ENCODE measurements around the gene PSMB3.

The PSMB3 gene

GRCh38 chr17:38727736-38728135 is 24.8 kb upstream of the PSMB3 start:
- Histone ChIP-seq H3K36me3 (ENCODE audit: control insufficient read depth in 5 of 5, insufficient read depth in 5 of 5, low read length in 5 of 5) (peaks cover 0 to 37% (median 20%) of the 10 kb centered on the region in 5 donors), H3K9me3 (ENCODE audit: control insufficient read depth in 5 of 5, low read length in 5 of 5) (no peaks in the 10 kb centered on the region), H3K9ac (ENCODE audit: low read length in 5 of 5) (no peak overlapping the region), H3K27ac (ENCODE audit: low read depth, low read length) (no peak overlapping the region), H3K4me3 (ENCODE audit: low read depth in 1 of 5, low read length in 5 of 5) (no peak overlapping the region), H3K27me3 (ENCODE audit: control insufficient read depth in 5 of 5, insufficient read depth in 4 of 5, low read length in 5 of 5) (no peaks in the 10 kb centered on the region), H3K4me1 (ENCODE audit: control insufficient read depth in 5 of 5, insufficient read depth in 5 of 5, low read length in 5 of 5) (peaks cover 12 to 57% (median 42%) of the 10 kb centered on the region in 5 donors)

DNA sequence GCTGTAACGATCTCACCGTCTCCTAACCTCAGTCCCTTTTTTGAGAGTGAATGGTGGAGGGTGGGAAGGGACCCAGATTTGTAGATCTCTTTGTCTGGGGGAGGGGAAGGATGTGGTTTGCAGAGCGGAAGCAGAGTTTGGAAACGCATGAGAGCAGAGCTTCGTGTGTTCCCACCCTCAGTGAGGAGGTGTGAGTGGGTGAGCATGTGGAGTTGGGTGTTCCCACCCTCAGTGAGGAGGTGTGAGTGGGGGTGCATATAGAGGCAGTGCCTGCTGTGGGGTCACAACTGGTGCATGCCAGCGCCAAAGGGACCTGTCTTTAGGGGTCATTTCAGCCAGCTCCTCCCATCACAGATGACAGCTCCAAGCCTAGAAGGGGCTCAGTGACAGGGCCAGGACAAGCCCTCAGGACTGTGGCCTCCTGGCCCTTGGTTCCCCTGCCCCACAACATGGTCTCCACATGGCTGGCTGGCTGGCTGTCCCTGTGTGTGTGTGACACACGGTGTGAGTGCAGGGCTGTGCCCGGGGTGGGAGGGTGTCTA is 24.2 kb upstream of the PSMB3 start:
- no peaks in the 10 kb centered on the region for H3K27me3 ChIP-seq (ENCODE audit: control insufficient read depth in 5 of 5, insufficient read depth in 4 of 5, low read length in 5 of 5)
- no peak overlapping the region for H3K9ac ChIP-seq (ENCODE audit: low read length in 5 of 5)
- peaks cover 0 to 38% (median 24%) of the 10 kb centered on the region in 5 donors for H3K36me3 ChIP-seq (ENCODE audit: control insufficient read depth in 5 of 5, insufficient read depth in 5 of 5, low read length in 5 of 5)
- no peak overlapping the region for H3K4me3 ChIP-seq (ENCODE audit: low read depth in 1 of 5, low read length in 5 of 5)
- peaks cover 12 to 59% (median 46%) of the 10 kb centered on the region in 5 donors for H3K4me1 ChIP-seq (ENCODE audit: control insufficient read depth in 5 of 5, insufficient read depth in 5 of 5, low read length in 5 of 5)
- no peaks in the 10 kb centered on the region for H3K9me3 ChIP-seq (ENCODE audit: control insufficient read depth in 5 of 5, low read length in 5 of 5)
- no peak overlapping the region for H3K27ac ChIP-seq (ENCODE audit: low read depth, low read length)

DNA sequence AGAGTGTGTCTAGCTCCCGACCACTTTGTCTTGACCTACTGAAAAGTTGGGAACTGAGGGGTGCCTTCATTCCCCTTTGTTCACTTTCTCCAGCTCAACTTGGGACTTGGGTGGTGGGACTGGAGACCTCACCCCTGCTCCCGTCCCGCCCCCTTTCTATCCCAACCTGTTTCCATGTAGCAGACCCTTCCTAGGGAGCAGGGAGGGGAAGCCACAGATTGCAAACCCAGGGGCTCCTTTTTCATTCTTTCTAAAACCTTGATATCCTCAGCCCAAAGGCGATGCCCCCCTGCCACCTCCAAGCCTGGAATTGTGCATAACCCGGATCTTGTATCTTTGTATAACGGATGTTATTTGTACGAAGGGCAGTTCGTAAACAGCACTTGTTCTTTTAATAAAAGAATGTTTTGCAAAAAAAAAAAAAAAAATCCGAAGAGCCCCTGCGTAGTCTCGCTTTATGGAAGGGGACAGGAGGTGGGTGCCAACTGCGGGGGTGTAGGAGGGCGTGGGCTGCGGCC is 23.1 kb upstream of the PSMB3 start:
- H3K27me3 ChIP-seq (ENCODE audit: control insufficient read depth in 5 of 5, insufficient read depth in 4 of 5, low read length in 5 of 5): no peaks in the 10 kb centered on the region
- peaks cover 0 to 45% (median 31%) of the 10 kb centered on the region in 5 donors for H3K36me3 ChIP-seq (ENCODE audit: control insufficient read depth in 5 of 5, insufficient read depth in 5 of 5, low read length in 5 of 5)
- no peaks in the 10 kb centered on the region for H3K9me3 ChIP-seq (ENCODE audit: control insufficient read depth in 5 of 5, low read length in 5 of 5)
- H3K9ac ChIP-seq (ENCODE audit: low read length in 5 of 5): peak overlapping the region in 4 of 5 donors; percentile 48 to 82 (median 69)
- H3K27ac ChIP-seq (ENCODE audit: low read depth, low read length): no peak overlapping the region
- H3K4me3 ChIP-seq (ENCODE audit: low read depth in 1 of 5, low read length in 5 of 5): peak overlapping the region; percentile 44 to 79 (median 73)
- H3K4me1 ChIP-seq (ENCODE audit: control insufficient read depth in 5 of 5, insufficient read depth in 5 of 5, low read length in 5 of 5): peaks cover 12 to 55% (median 43%) of the 10 kb centered on the region in 5 donors

GRCh38 chr17:38729886-38730525 is 22.5 kb upstream of the PSMB3 start, which contains the start of gene CISD3:
TSS of gene CISD3 (plus strand) at chr17:38730341. CDS start at chr17:38730359, 18 bp downstream.
- peaks cover 12 to 50% (median 42%) of the 10 kb centered on the region in 5 donors for H3K4me1 ChIP-seq (ENCODE audit: control insufficient read depth in 5 of 5, insufficient read depth in 5 of 5, low read length in 5 of 5)

DNA sequence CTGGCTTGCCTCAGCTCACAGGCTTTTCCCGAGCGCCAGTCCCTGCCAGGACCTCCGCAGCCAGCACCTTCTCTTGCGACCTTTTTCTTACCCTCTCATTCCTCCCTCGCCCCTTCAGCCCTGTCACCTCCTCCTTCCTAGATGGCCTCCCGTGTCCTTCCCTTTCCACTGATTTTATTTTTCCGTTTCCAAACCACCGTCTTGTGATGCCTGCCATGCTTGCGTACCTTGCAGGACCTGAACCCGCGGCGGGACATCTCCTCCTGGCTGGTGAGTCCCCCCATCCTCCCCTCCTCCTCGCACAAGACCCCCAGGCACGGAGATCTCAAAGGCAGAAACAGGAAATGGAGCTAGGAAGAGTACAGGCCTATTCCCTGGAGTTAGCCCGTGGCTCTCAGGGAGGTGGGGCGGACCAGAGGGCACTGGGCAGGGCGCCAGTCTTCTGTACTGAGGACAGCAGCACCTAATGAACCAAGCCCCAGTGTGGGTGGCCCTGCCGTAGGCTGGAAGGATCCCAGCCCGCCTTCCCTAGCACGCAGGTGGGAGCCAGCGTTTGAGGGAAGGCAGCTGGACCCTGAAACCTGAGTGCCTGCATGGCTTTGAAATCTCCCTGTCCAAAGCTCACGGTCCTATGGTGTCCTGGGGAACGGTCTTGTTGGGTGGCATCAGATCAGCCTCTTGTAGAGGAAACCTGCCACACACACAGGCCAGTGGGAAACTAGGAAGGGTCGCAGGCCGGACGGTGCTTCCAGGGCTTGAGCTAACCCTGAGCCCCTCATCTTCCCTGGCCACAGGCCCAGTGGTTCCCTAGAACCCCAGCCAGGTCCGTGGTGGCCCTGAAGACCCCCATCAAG is 21.8 kb upstream of the PSMB3 start:
- H3K9ac ChIP-seq (ENCODE audit: low read length in 5 of 5): peak overlapping the region; percentile 52 to 86 (median 60)
- H3K4me1 ChIP-seq (ENCODE audit: control insufficient read depth in 5 of 5, insufficient read depth in 5 of 5, low read length in 5 of 5): peaks cover 12 to 54% (median 46%) of the 10 kb centered on the region in 5 donors
- no peaks in the 10 kb centered on the region for H3K9me3 ChIP-seq (ENCODE audit: control insufficient read depth in 5 of 5, low read length in 5 of 5)
- peak overlapping the region; percentile 74 to 92 (median 77) for H3K4me3 ChIP-seq (ENCODE audit: low read depth in 1 of 5, low read length in 5 of 5)
- no peaks in the 10 kb centered on the region for H3K27me3 ChIP-seq (ENCODE audit: control insufficient read depth in 5 of 5, insufficient read depth in 4 of 5, low read length in 5 of 5)
- H3K36me3 ChIP-seq (ENCODE audit: control insufficient read depth in 5 of 5, insufficient read depth in 5 of 5, low read length in 5 of 5): peaks cover 0 to 38% (median 24%) of the 10 kb centered on the region in 5 donors
- H3K27ac ChIP-seq (ENCODE audit: low read depth, low read length): peak overlapping the region; percentile 87

More at GRCh38 chr17:38729886-38730525, 22.5 kb upstream of the PSMB3 start, which contains the start of gene CISD3:
- Histone ChIP-seq H3K36me3 (ENCODE audit: control insufficient read depth in 5 of 5, insufficient read depth in 5 of 5, low read length in 5 of 5) (peaks cover 0 to 42% (median 25%) of the 10 kb centered on the region in 5 donors), H3K9me3 (ENCODE audit: control insufficient read depth in 5 of 5, low read length in 5 of 5) (no peaks in the 10 kb centered on the region), H3K27me3 (ENCODE audit: control insufficient read depth in 5 of 5, insufficient read depth in 4 of 5, low read length in 5 of 5) (no peaks in the 10 kb centered on the region), H3K27ac (ENCODE audit: low read depth, low read length) (peak within 1 kb of the TSS; percentile 87), H3K9ac (ENCODE audit: low read length in 5 of 5) (peak within 1 kb of the TSS; percentile 52 to 86 (median 75)), H3K4me3 (ENCODE audit: low read depth in 1 of 5, low read length in 5 of 5) (peak within 1 kb of the TSS; percentile 74 to 92 (median 79))

DNA sequence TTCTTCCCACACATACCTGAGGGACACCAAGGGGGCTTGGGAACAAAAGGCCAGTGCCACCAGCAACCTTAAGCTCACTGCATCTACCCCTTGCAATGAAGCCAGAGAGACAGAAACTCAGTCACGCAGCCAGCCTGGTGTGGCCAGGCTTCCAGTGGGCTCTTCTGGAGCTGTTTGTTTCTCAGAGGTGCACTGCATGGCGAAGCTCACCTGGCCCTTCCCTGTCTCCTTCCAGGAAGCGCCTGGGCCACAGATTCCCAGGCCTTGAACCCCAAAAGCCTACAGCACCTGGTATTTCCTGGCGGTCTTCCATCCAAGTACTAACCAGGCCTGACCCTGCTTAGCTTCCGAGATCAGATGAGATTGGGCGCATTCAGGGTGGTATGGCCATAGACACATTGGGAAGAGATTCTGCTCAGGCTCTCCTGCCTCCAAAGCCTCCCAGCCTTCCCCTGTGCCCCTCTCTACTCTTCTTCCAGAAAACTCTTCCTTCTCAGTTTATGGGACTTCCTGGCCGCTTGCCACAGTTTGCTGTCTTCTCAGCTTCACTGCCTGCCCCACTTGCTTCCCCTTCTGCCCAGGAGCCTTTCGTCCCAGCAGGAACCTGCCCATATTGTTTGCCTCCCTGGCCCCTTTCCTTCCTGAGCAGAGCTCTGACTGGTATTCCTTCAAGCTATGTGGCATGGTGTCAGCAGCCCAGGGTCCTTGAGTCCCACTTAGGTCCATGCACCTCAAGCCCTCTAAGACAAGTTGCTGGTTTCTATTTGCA is 20.8 kb upstream of the PSMB3 start:
- H3K4me3 ChIP-seq (ENCODE audit: low read depth in 1 of 5, low read length in 5 of 5): peak overlapping the region in 4 of 5 donors; percentile 25 to 92 (median 74)
- H3K36me3 ChIP-seq (ENCODE audit: control insufficient read depth in 5 of 5, insufficient read depth in 5 of 5, low read length in 5 of 5): peaks cover 0 to 38% (median 27%) of the 10 kb centered on the region in 5 donors
- H3K4me1 ChIP-seq (ENCODE audit: control insufficient read depth in 5 of 5, insufficient read depth in 5 of 5, low read length in 5 of 5): peaks cover 12 to 54% (median 46%) of the 10 kb centered on the region in 5 donors
- H3K9ac ChIP-seq (ENCODE audit: low read length in 5 of 5): peak overlapping the region in 3 of 5 donors; percentile 35 to 60 (median 56)
- H3K9me3 ChIP-seq (ENCODE audit: control insufficient read depth in 5 of 5, low read length in 5 of 5): no peaks in the 10 kb centered on the region
- H3K27me3 ChIP-seq (ENCODE audit: control insufficient read depth in 5 of 5, insufficient read depth in 4 of 5, low read length in 5 of 5): no peaks in the 10 kb centered on the region
- H3K27ac ChIP-seq (ENCODE audit: low read depth, low read length): peak overlapping the region; percentile 87

DNA sequence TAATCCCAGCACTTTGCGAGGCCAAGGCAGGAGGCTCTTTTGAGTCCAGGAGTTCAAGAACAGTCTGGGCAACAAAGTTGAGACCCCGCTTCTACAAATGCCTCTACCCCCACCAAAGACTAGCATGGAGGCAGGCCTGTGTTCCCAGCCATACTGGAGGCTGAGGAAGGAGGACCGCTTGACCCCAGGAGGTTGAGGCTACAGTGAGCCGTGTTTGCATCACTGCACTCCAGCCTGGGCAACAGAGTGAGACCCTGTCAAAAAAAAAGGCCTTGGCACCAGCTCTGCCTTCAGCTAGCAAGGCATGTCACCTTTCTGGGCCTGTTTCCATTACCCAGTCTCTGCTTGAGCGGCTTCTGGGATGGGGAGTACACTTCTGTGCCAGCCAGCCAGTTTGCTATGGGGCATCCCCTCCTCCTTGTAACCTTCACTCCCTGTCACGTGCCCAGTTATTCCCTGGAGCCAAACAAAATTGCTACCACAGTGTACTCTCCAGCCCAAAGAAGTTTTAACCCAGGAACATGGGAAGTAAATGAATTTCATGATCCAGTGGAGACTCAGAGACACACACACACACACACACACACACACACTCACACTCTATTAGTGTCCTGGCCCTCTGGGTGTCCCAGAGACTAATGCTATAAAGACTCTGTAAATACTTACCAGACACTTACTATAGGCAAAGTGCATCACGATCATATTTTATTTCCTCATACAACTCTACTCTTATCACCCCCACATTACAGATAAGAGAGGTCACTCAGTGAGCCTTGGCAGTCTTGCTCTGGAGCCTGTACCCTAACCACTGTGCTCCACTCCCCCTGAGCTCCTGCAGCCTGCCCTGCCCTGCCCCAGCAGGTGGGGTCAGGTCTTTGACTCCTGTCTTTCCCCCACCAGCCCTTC is 19.9 kb upstream of the PSMB3 start:
- peak overlapping the region; percentile 87 for H3K27ac ChIP-seq (ENCODE audit: low read depth, low read length)
- H3K27me3 ChIP-seq (ENCODE audit: control insufficient read depth in 5 of 5, insufficient read depth in 4 of 5, low read length in 5 of 5): no peaks in the 10 kb centered on the region
- H3K4me3 ChIP-seq (ENCODE audit: low read depth in 1 of 5, low read length in 5 of 5): no peak overlapping the region
- H3K4me1 ChIP-seq (ENCODE audit: control insufficient read depth in 5 of 5, insufficient read depth in 5 of 5, low read length in 5 of 5): peaks cover 12 to 54% (median 46%) of the 10 kb centered on the region in 5 donors
- peak overlapping the region in 2 of 5 donors; percentile 11 to 60 for H3K9ac ChIP-seq (ENCODE audit: low read length in 5 of 5)
- H3K9me3 ChIP-seq (ENCODE audit: control insufficient read depth in 5 of 5, low read length in 5 of 5): no peaks in the 10 kb centered on the region
- peaks cover 0 to 45% (median 27%) of the 10 kb centered on the region in 5 donors for H3K36me3 ChIP-seq (ENCODE audit: control insufficient read depth in 5 of 5, insufficient read depth in 5 of 5, low read length in 5 of 5)

- H3K27ac ChIP-seq (ENCODE audit: low read depth, low read length): no peak overlapping the region
- no peak overlapping the region for H3K9ac ChIP-seq (ENCODE audit: low read length in 5 of 5)
- H3K9me3 ChIP-seq (ENCODE audit: control insufficient read depth in 5 of 5, low read length in 5 of 5): no peaks in the 10 kb centered on the region
- no peak overlapping the region for H3K4me3 ChIP-seq (ENCODE audit: low read depth in 1 of 5, low read length in 5 of 5)
- peaks cover 7 to 46% (median 45%) of the 10 kb centered on the region in 5 donors for H3K4me1 ChIP-seq (ENCODE audit: control insufficient read depth in 5 of 5, insufficient read depth in 5 of 5, low read length in 5 of 5)
- peaks cover 0 to 51% (median 33%) of the 10 kb centered on the region in 5 donors for H3K36me3 ChIP-seq (ENCODE audit: control insufficient read depth in 5 of 5, insufficient read depth in 5 of 5, low read length in 5 of 5)
- H3K27me3 ChIP-seq (ENCODE audit: control insufficient read depth in 5 of 5, insufficient read depth in 4 of 5, low read length in 5 of 5): no peaks in the 10 kb centered on the region
Observed at GRCh38 chr17:38733282-38733981, 19.1 kb upstream of the PSMB3 start.
